UCSD-AML1 (cell line): ENCODE results near the gene RELL1.

ENCODE experiments used
- DNase-seq: peaks from one replicate; lab custom pipeline; 2025; ENCODE audit not compliant: unreplicated experiment; lab: John Stamatoyannopoulos, UW

Gene RELL1

DNA sequence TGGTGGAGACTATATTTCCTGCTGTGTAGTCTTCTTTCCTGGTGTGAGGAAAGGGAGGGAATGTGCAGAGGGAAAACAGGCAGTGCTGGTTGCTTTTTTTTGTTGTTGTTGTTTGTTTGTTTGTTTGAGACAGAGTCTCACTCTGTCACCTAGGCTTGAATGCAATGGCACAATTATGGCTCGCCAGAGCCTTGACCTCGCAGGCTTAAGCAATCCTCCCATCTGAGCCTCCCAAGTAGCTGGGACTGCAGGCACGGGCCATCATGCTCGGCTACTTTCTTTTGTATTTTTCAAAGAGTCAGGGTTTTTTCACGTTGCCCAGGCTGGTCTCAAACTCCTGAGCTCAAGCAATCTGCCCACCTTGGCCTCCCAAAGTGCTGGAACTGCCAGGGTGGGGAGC lies 82.5 kb downstream of the RELL1 start:
- DNase-seq = no peak

DNA sequence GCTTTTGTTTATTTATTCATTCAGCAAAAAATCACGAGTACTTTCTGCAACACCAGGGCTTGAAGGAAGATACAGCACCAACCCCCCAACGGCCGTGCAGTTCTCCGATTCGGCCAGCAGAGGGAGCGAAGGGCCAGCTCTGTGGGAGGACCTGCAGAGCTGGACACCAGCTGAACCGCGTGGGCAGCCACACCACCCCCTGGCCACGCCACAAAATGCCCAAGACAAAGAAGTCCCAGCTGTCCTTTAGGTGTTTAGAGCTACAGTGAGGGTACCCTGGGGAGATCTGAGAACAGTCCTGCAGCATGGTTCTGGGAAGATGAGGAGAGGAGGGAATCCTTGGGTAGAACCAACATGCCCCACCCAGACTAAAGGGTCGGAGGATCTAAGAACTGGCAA lies 83.1 kb downstream of the RELL1 start:
- peak; percentile 78 for DNase-seq

DNA sequence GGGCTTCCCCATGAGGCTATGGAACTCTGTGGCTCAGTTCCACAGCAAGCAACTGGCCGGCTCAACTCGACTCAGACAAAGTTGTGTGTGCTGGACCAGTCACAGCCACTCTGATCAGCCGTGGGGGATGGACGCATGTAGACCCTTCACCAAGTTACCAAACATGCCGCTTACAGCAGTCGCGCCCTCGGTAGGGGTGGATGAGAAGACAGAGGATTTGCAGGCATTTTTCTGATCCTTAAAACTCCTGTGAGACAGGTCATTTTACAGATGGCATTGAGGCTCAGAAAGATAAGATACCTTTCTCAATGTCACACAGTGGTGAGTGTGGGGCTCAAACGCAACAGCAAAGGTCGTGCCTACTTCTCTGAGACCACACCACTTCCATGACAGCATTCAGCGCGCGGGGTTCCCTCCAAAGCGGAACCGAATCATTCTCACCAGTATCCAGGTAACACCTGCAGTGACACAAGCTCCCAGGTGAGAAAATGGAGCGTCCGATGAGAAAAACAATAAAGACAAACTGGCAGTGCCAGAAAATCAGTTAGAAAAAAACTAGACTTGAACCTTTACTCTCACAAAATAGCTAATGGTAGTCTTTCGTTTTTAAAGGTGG lies 83.6 kb downstream of the RELL1 start:
- no peak for DNase-seq

DNA sequence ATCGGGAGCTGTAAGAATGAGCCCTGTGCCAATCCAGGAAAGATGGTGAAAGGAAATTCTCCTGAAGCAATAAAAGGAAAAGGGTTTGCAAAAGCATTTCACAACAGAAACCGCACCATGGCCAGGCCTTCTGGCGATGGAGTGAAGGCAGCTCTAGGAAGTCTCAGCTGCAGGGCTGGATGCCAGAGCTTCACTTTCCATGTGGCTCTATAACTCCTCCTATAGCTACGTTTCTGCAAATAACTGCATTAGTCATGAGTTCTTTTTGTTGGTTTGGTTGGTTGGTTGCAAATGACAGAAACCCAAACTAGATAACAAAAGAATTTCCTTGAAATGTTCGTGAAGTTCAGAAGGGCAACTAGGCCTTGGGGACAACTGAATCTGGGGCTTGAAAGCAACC lies 84.6 kb downstream of the RELL1 start:
- DNase-seq = no peak

DNA sequence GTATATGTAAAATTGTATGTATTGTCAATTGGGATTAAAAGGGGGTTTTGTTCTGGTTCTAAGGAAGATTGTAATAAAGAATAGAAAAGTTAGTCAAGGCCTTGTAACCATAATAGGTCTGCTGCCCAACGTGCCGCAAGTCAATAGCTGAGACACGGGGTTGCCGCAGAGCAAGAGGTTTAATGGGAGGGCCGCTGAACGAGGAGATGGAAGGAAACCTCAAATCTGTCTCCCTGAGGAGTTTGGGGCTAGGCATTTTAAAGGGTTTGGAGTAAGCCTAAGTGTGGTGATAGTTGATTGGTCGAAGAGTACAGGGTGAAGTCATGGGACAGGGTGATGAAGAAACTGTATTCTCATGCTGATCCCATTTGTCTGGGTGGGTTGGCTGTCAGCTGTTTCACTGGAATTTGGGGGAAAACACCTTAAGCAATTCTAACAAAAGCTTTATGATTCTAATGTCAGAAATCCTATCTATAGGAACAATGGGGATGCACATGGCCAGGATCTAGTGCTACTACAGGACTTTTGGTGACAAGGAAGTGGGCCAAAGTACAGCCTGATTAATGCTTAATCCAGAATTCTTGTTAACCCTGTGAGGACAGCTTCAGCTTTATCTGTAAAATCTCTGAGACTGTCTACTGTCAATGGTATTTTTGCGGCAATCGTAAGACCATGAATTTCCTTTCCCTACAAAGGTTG lies 86.9 kb downstream of the RELL1 start:
- no peak for DNase-seq

DNA sequence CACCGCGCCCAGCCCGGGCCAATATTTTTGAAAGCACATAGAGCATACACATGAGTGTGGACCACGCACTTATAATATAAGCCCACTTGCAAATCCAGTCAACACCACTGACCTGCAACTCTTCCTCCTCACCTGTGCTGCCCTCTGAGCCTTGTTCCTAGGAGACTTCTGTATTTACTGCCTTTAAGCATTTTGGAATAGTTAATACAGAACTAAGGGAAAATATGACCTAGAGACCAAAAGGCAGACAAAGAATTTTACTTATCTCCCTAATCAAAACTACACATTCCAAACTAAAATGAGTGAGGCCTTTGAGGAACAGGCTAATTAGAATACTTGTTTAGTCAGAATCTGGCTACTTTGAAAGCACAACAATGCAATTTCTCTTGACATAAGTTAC lies 89.1 kb downstream of the RELL1 start:
- no peak for DNase-seq

DNA sequence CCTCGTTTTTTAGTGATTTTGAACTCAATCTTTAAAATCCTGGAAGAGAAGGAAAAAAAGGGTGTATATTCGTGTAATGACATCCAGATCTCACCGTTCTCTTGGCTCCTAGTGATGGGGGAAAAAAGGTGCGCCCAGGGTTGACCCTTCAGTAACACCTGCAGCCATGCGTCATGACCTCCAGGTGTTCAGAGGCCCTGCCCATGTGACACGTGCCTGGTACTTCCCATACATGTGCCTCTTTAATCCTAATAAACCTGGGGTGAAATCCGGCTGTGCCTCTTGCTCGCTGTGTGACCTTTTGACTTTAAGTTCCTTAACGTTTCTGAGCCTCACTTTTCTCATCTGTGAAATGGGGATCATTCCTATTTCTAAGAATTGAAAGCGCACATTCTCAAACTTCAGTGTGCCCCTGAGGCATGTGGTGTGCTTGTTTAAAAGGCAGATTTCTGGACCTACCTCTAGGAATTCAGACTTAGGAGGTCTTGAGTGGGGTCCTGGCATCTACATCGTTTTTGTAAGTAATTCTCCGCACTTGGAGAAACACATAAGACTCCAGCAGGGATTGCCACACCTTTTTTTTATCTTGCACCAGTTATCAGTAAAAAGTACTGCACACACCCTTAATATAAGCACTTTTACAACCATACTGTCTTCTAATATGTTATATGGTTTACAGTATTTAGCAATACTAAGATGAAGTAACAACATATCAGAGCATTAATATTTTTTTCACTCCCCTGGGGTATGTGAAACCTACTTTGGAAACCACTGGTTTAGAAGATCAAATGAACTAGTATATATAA lies 90.1 kb downstream of the RELL1 start:
- DNase-seq = no peak

DNA sequence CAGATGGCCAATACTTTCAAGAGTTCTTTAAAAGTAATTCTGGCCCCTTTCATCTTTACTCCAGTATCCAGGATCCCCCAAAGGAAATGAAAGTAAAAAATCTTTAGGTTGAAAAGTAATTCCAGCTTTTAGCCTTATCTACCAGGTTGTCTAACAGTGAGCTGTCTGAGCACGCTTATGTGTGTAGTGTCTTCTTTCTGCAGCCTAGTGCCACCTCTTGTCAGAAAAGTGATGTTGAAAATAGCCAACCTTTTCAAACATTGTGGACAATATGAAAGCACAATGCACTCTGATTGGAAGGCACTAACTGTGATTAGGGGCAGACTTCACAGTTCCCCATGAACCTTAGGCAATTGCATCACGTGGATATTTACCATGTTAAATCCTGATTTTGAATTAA lies 92.1 kb downstream of the RELL1 start:
- no peak for DNase-seq

DNA sequence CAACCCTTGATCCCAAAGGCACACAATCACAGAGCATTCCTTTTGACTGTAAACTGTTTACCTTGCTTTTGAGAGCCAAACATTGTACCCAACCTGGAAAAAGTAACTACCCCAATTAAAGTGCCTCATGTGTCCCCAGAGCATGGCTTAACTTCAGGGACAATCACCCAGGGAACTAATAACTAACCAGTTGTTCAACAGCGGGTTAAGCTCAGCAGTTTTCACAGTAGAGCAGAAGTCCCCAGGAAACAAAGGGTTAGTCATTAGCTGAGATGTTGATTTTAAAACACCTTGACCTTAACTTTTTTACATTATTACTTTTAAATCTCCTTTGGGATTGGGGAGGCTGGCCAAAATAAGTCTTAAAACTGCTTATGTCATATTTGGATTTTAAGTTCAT lies 94.8 kb downstream of the RELL1 start:
- DNase-seq = no peak

DNA sequence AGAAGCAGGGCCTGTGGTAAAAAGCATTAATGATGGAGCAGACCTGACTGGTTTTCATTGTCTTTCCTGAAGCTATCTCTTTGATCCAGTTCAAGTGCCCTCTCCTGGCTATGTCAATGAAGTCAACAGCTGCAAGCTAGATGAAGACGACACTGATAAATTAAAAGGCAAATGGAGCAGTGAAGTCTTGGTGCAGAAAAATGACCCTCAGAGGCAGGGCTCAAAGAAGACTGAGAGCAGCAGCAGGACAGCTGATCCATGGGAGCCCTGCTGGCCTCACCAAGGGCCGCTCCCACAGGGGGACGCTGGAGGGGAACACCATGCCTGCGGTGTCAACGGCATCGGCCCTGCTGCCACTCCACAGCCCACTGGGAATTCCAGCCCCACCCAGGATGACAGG lies 96.2 kb downstream of the RELL1 start:
- no peak for DNase-seq

DNA sequence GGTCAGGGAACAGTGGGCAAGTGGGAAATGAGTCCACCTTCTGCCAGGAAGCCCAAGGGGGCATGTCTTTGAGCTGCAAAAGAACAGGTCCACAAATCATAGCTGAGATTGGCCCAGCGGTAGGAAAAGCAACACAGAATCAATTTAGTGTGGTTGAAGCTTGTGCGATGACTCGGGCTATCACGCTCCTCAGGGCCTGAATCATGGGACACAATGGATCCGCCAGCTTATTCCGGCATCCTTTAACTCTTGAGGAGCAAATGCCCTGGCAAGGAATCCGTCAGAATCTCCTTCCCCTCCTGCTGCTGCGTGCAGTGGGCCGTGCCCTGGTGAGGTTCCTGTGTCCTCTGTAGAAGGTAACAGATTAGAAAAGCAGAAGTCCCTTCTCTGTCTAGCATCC lies 98.0 kb downstream of the RELL1 start:
- DNase-seq = no peak

DNA sequence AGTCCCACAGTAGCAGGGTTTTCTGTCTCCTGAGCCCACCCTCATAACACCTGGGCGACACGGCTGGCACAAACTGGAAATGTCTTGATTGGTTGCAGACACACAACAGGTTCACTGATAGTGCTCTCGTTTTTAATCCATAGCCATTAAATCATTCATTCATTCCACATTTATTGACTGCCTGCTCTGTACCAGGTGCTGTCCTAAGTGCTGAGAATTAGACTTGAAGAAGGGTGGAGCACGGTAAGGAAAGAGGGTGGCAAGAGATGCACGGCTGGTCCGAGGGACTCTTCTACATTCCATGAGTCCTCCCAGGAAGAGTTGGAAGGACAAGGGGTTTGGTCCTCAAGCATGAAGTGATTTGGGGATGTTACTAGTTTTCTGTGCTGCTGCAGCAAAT lies 100.0 kb downstream of the RELL1 start:
- DNase-seq = no peak

DNA sequence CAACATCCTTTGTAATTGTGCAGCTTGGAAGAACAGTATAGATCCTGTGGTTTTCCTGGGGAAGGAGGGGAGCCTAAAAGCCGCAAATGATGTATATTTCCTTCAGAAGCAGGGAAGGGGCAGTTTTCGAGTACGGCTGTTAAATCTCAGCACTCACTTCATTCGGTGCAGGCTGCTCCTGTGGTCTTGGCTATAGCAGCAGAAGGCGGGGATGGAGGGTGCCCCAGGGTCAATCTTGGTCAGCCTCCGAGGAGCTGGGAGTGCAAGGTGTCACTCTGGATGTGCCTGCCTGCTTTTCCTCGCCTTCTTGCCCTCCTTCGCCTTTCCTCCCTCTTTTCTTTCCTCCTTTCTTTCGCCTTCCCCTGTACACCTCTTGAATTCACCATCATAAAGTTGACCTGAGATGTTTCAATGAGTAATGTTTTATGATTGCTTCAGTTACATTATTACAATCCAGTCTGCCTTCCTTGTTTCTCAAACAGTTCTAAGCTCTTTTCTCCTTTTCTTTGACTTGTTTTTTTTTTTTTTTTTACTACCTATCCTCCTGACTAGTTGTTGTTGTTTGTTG lies 101.6 kb downstream of the RELL1 start:
- no peak for DNase-seq

DNA sequence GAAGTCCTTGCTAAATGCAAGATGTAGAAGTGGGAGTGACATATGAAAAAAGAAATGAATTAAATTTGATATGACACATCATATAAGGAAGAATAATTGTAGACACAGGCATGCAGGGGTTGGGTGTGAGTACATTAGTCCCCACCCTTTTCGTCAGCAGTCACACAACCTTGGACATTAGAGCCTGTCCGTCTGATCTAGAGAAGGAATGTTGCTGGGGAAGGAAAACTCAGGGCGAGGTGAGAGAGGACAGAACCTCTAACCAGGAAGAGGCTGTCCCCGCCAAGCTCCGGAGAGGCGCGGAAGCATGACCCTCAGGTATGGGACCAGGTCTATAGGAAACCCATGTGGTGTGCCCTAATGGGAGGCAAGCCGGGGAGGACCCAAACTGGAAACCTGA lies 102.1 kb downstream of the RELL1 start:
- DNase-seq = peak; percentile 22

DNA sequence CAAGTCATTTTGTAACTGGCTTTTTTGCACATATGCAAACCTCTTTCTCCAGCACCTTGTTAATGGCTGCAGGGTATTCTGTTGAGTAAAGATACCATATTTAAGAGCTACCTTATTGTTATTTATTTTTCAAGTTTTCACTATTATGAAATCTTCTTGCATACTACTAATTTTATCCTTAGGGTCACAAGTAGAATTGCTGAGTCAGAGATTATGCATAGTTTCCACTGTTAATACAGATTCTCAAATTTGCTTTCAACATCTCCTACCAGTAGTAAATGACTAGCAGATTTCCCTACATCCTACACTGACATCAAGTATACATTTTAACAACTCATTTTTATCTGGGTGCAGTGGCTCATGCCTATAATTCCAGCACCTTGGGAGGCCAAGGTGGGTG lies 112.6 kb downstream of the RELL1 start:
- DNase-seq = no peak

DNA sequence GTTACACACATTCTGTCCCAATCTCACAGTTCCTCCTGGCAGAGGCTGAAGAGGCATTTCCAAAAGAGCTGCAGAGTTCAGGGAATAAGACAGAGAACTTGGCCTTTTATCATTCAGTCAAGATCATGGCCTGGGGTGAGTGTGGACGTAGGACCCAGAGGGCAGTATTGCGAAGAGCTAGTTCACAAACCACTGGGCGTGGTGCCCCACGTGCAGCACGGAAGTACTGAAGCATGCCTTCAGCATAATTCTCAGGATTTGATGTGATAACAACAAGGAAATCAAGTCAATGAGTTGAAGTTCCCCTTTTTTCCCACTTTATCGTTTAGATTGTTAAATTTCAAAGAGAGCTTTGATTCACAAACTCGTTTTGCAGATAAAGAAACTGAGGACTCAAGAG lies 117.7 kb downstream of the RELL1 start:
- no peak for DNase-seq

DNA sequence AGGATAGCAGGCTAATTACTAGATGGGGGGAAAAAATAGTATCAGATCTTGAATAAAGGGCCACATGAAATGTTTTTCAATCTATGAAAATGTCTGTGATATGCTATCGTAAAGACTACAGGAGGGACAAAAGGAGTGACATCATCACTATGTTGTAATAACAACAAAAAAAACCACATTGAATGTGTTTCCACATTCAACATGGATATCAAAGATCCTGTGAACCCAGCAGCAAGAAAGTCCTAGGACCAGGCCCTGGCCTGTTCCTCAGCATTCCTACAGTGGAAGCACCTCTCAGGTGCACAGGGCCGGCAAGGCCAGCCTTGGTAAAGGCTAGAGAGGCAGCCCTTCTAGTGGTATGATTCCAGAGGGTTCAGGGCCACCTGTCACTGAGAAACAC lies 118.3 kb downstream of the RELL1 start:
- no peak for DNase-seq

DNA sequence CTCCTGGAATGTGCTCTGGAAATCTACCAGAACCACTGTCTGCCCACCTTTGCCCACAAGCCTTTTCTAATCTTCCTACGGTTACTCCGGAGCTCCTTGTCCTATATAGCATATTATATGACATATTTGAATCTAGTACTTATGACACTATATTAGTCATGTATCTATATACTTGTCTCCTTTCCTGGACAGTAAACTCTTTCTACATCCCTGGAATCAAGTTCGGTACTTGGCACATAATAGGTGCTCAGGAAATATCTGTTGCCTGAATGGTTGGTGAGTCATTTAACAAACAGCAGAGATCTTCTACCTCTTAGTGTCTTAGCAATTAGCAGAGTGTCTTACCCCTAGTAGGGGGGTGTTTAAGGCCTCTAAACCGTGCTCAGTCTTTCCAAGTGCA lies 123.6 kb downstream of the RELL1 start:
- DNase-seq = no peak

DNA sequence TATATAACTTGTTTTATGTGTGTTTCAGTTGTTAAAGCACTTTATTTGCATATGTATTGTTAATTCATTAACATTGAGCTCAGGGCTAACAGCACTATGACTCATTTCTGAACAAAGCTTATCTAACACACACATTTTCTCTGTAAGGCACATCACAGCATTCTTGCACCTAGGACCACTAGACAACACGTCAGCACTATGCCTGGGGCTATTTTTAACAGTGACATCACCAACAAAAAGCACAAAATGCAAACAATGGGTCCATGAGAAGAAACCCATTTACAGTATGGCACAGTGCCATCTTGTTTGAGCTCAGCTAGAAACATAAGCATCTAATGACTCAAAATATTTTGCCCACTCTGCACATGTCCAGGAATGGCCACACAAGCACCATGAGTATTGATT lies 124.4 kb downstream of the RELL1 start:
- no peak for DNase-seq

DNA sequence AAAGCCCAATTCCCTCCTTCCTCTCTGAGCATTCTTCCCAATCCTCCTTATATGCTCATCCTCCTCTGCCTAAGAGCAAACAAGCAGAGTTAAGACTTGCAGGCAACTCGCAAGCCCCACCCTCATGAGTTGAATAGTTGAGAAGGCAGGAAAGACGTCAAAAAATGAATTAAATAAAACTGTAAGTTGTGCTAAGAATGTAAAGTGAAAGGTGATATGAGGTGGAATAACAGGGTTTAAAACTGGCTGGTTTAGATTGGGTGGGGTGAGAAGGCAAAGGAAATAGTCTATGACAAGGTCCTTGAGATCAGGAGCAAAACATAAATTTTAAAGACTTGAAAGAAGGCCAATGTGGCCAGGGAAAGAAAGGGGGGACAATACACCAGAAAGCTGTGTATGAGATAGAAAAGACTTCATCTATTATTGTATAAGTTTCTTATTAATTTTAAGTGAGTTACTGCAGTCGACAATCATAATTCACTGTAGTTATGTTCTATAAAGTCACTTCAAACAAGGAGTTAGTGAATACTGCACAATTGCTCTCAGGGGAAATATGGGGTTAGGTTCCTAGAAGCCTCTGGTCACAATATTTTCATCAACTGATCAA lies 124.9 kb downstream of the RELL1 start:
- DNase-seq = no peak
